Vagina (tissue), 2 donors: ENCODE measurements around the gene AKR1C2.

Experiments
- POLR2A ChIP-seq, 2 donors: fragments of 450-650 bp; IDR thresholded peaks; one replicate each; pipeline ENCODE4 v1.6.1; 2017; ENCODE audit warnings: antibody characterized with exemption in 2 of 2, mild to moderate bottlenecking in 2 of 2, moderate library complexity in 2 of 2
- TF ChIP-seq, protein P1 (sequence below), 3 experiments: fragments of 450-650 bp in 2 of 3; fragments of 200-600 bp in 1 of 3; sonication (generic) in 1 of 3; IDR thresholded peaks; one replicate each; pipeline ENCODE4 v1.5.1; 2017 to 2019; ENCODE audit warnings: antibody characterized with exemption in 3 of 3, mild to moderate bottlenecking in 2 of 3, moderate library complexity in 2 of 3

DNA sequence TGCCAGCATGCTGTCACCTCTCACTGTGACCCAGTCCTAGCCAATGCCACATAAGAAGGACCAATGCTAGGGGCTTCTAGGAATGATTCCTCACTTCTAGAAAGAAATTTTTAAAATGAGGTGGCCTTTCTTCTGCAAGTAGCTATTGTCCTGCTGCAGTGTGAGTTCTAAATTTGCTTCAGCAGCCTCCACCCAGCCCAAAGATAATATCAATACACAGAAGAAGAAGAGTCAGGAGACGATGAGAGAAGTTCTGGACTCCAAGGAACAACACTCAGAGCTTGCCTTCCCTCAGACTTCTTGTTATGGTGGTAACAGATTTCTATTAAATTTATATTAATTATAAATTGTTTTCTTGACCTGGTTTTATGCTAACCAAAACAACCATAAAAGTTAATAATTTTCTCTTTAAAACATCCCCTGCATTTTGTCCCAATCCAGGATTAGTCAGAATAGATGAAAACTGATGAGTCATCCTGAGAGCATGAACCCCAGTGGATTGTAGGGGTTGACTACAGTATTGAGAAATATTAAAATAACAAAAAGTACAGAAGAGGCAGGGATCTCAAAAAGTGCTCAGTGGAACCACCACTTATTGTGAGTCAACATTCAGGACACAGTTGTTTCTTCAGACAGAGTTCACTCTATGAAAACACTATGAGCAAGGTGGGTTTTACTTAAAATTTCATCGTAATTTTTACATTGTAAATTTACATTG lies 29.6 kb upstream of the AKR1C2 start:
- TF ChIP-seq POLR2A (IDR thresholded peaks at IDR 0.05), result no peak
- TF ChIP-seq, protein P1, sequence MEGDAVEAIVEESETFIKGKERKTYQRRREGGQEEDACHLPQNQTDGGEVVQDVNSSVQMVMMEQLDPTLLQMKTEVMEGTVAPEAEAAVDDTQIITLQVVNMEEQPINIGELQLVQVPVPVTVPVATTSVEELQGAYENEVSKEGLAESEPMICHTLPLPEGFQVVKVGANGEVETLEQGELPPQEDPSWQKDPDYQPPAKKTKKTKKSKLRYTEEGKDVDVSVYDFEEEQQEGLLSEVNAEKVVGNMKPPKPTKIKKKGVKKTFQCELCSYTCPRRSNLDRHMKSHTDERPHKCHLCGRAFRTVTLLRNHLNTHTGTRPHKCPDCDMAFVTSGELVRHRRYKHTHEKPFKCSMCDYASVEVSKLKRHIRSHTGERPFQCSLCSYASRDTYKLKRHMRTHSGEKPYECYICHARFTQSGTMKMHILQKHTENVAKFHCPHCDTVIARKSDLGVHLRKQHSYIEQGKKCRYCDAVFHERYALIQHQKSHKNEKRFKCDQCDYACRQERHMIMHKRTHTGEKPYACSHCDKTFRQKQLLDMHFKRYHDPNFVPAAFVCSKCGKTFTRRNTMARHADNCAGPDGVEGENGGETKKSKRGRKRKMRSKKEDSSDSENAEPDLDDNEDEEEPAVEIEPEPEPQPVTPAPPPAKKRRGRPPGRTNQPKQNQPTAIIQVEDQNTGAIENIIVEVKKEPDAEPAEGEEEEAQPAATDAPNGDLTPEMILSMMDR (IDR thresholded peaks at IDR 0.05), result no peak
